ENCODE results near the gene ZIC2.

DNA sequence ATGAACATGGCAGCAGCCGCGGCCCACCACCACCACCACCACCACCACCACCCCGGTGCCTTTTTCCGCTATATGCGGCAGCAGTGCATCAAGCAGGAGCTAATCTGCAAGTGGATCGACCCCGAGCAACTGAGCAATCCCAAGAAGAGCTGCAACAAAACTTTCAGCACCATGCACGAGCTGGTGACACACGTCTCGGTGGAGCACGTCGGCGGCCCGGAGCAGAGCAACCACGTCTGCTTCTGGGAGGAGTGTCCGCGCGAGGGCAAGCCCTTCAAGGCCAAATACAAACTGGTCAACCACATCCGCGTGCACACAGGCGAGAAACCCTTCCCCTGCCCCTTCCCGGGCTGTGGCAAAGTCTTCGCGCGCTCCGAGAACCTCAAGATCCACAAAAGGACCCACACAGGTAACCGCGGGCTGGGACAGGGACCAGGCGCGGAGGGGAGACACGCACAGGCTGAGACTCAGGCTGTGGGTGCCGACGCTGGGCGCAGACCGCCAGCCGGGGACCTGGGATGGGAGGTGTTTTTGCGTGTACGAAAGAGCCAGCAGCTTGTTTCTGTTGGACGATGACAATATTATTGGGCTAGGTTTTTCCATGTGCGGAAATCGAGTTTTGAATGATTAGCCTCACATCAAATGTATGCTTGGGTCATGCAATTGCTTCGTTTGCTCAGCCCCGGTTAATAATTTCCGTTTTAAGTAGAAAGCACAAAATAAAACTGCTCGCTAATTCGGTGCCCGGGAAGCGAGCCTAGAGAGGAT lies 1.3 kb downstream of the ZIC2 start:
- TF ChIP-seq, protein P1, sequence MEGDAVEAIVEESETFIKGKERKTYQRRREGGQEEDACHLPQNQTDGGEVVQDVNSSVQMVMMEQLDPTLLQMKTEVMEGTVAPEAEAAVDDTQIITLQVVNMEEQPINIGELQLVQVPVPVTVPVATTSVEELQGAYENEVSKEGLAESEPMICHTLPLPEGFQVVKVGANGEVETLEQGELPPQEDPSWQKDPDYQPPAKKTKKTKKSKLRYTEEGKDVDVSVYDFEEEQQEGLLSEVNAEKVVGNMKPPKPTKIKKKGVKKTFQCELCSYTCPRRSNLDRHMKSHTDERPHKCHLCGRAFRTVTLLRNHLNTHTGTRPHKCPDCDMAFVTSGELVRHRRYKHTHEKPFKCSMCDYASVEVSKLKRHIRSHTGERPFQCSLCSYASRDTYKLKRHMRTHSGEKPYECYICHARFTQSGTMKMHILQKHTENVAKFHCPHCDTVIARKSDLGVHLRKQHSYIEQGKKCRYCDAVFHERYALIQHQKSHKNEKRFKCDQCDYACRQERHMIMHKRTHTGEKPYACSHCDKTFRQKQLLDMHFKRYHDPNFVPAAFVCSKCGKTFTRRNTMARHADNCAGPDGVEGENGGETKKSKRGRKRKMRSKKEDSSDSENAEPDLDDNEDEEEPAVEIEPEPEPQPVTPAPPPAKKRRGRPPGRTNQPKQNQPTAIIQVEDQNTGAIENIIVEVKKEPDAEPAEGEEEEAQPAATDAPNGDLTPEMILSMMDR (conservative IDR thresholded peaks at IDR 0.05; ENCODE audit: low read depth, low read length), result no peak
- no peak for TF ChIP-seq EZH2 (IDR thresholded peaks at IDR 0.05; ENCODE audit: borderline replicate concordance, low read depth, low read length, poor library complexity, severe bottlenecking)

All from A673 (cell line).